Measurements from ENCODE around the gene HLA-DQA1. TPM values are rescaled to one million over a fixed set of nuclear protein-coding genes. Genes with fewer than 3 reads are reported as not detected.
"Not testable (repeated sequence)": the region's sequence is repeated elsewhere in the genome, so short reads cannot be mapped to it uniquely, and the experiment has no call there.

HLA-DQA1 gene
- total RNA-seq, 4 donors from 2014 or later, result 8.6 to 21.3 (median 11.5) TPM

- TF ChIP-seq CTCF (IDR thresholded peaks at IDR 0.05), result no peak
- no peak overlapping the region for H3K4me3 ChIP-seq
- H3K27ac ChIP-seq, result no peak overlapping the region
- DNase-seq (ENCODE audit: low spot score in 2 of 2), result no peak
- H3K36me3 ChIP-seq, result no peaks in the 10 kb centered on the region
- H3K27me3 ChIP-seq, result no peaks in the 10 kb centered on the region
- no peaks in the 10 kb centered on the region for H3K9me3 ChIP-seq
- no peaks in the 10 kb centered on the region for H3K4me1 ChIP-seq
Observed at GRCh38 chr6:32623693-32624092, 13.5 kb upstream of the HLA-DQA1 start.

- TF ChIP-seq POLR2A (IDR thresholded peaks at IDR 0.05) (no peak), EP300 (IDR thresholded peaks at IDR 0.05) (no peak), POLR2AphosphoS5 (IDR thresholded peaks at IDR 0.05) (no peak), CTCF (IDR thresholded peaks at IDR 0.05) (no peak)
- no peaks in the 10 kb centered on the region for H3K27me3 ChIP-seq
- no peaks in the 10 kb centered on the region for H3K36me3 ChIP-seq
- H3K27ac ChIP-seq, result no peak overlapping the region
- DNase-seq (ENCODE audit: low spot score in 2 of 2), result no peak
- WGBS, result 79% methylated on average over 3 of the region's 3 CpGs
- H3K4me3 ChIP-seq, result no peak overlapping the region
- no peaks in the 10 kb centered on the region for H3K9me3 ChIP-seq
- H3K4me1 ChIP-seq, result no peaks in the 10 kb centered on the region
Observed at GRCh38 chr6:32624565-32624964, 12.6 kb upstream of the HLA-DQA1 start.

- Histone ChIP-seq H3K9me3 (no peaks in the 10 kb centered on the region), H3K4me3 (no peak overlapping the region), H3K36me3 (no peaks in the 10 kb centered on the region), H3K4me1 (no peaks in the 10 kb centered on the region), H3K27me3 (no peaks in the 10 kb centered on the region), H3K27ac (no peak overlapping the region)
- WGBS, result 72% methylated on average over 5 of the region's 5 CpGs
- TF ChIP-seq POLR2A (IDR thresholded peaks at IDR 0.05) (no peak), POLR2AphosphoS5 (IDR thresholded peaks at IDR 0.05) (no peak), CTCF (IDR thresholded peaks at IDR 0.05) (no peak), EP300 (IDR thresholded peaks at IDR 0.05) (no peak)
- no peak for DNase-seq (ENCODE audit: low spot score in 2 of 2)
Observed at GRCh38 chr6:32625137-32625536, 12.1 kb upstream of the HLA-DQA1 start.

GRCh38 chr6:32627249-32627648, 10.0 kb upstream of the HLA-DQA1 start:
- no peaks in the 10 kb centered on the region for H3K9me3 ChIP-seq
- no peaks in the 10 kb centered on the region for H3K4me1 ChIP-seq
- DNase-seq (ENCODE audit: low spot score in 2 of 2), result no peak
- H3K27ac ChIP-seq, result no peak overlapping the region
- no peaks in the 10 kb centered on the region for H3K36me3 ChIP-seq
- TF ChIP-seq POLR2A (IDR thresholded peaks at IDR 0.05), result no peak
- no peak for TF ChIP-seq EP300 (IDR thresholded peaks at IDR 0.05)
- no peak overlapping the region for H3K4me3 ChIP-seq
- 79% methylated on average over 3 of the region's 3 CpGs for WGBS
- H3K27me3 ChIP-seq, result no peaks in the 10 kb centered on the region

- Histone ChIP-seq H3K9me3 (no peaks in the 10 kb centered on the region), H3K27ac (no peak overlapping the region), H3K4me1 (no peaks in the 10 kb centered on the region), H3K27me3 (no peaks in the 10 kb centered on the region), H3K4me3 (no peak overlapping the region), H3K36me3 (no peaks in the 10 kb centered on the region)
- DNase-seq (ENCODE audit: low spot score in 2 of 2), result no peak
- no peak for TF ChIP-seq CTCF (IDR thresholded peaks at IDR 0.05)
- TF ChIP-seq POLR2A (IDR thresholded peaks at IDR 0.05), result no peak
- TF ChIP-seq EP300 (IDR thresholded peaks at IDR 0.05), result no peak
- no peak for TF ChIP-seq POLR2AphosphoS5 (IDR thresholded peaks at IDR 0.05)
- 73% methylated on average over 3 of the region's 3 CpGs for WGBS
Observed at GRCh38 chr6:32627831-32628230, 9.4 kb upstream of the HLA-DQA1 start.

- not testable (repeated sequence) for H3K4me1 ChIP-seq; DNase-seq (ENCODE audit: low spot score in 2 of 2); H3K27ac ChIP-seq; H3K36me3 ChIP-seq; H3K4me3 ChIP-seq; H3K9me3 ChIP-seq; H3K27me3 ChIP-seq
- 98% methylated on average over 13 of the region's 13 CpGs for WGBS
Observed at GRCh38 chr6:32629793-32630192, 7.4 kb upstream of the HLA-DQA1 start.

All from suprapubic skin (tissue), 4 donors.